ENCODE results near the gene SRSF4.

SRSF4 gene

GRCh38 chr1:29169976-29170375, 11.7 kb downstream of the SRSF4 start:
- no peak for DNase-seq (ENCODE audit: low read depth)
- no peak for TF ChIP-seq CTCF (IDR thresholded peaks at IDR 0.05; ENCODE audit: insufficient read depth, low read depth, low read length, missing control alignments)
- H3K4me3 ChIP-seq (ENCODE audit: low read depth, low read length), result no peak overlapping the region

GRCh38 chr1:29167904-29168303, 13.8 kb downstream of the SRSF4 start:
- no peak for TF ChIP-seq CTCF (IDR thresholded peaks at IDR 0.05; ENCODE audit: insufficient read depth, low read depth, low read length, missing control alignments)
- DNase-seq (ENCODE audit: low read depth), result no peak
- H3K4me3 ChIP-seq (ENCODE audit: low read depth, low read length), result no peak overlapping the region

GRCh38 chr1:29166291-29166878, 15.3 kb downstream of the SRSF4 start:
- no peak for DNase-seq (ENCODE audit: low read depth)
- no peak for TF ChIP-seq CTCF (IDR thresholded peaks at IDR 0.05; ENCODE audit: insufficient read depth, low read depth, low read length, missing control alignments)
- no peak overlapping the region for H3K4me3 ChIP-seq (ENCODE audit: low read depth, low read length)

GRCh38 chr1:29164588-29164987, 17.1 kb downstream of the SRSF4 start:
- no peak for TF ChIP-seq CTCF (IDR thresholded peaks at IDR 0.05; ENCODE audit: insufficient read depth, low read depth, low read length, missing control alignments)
- no peak overlapping the region for H3K4me3 ChIP-seq (ENCODE audit: low read depth, low read length)
- no peak for DNase-seq (ENCODE audit: low read depth)

- TF ChIP-seq CTCF (IDR thresholded peaks at IDR 0.05; ENCODE audit: insufficient read depth, low read depth, low read length, missing control alignments), result no peak
- no peak for DNase-seq (ENCODE audit: low read depth)
- no peak overlapping the region for H3K4me3 ChIP-seq (ENCODE audit: low read depth, low read length)
Observed at GRCh38 chr1:29162476-29163138, 19.1 kb downstream of the SRSF4 start.

GRCh38 chr1:29162025-29162424, 19.7 kb downstream of the SRSF4 start:
- DNase-seq (ENCODE audit: low read depth), result no peak
- TF ChIP-seq CTCF (IDR thresholded peaks at IDR 0.05; ENCODE audit: insufficient read depth, low read depth, low read length, missing control alignments), result no peak
- H3K4me3 ChIP-seq (ENCODE audit: low read depth, low read length), result no peak overlapping the region

GRCh38 chr1:29159773-29160172, 21.9 kb downstream of the SRSF4 start:
- DNase-seq (ENCODE audit: low read depth), result no peak
- H3K4me3 ChIP-seq (ENCODE audit: low read depth, low read length), result no peak overlapping the region

More at GRCh38 chr1:29159773-29160172, 21.9 kb downstream of the SRSF4 start:
- TF ChIP-seq CTCF (IDR thresholded peaks at IDR 0.05; ENCODE audit: insufficient read depth, low read depth, low read length, missing control alignments), result no peak

Data from GM12865 (cell line).